Breast epithelium (tissue), 3 donors: ENCODE results near the gene FADS6.

Source experiments
- CTCF ChIP-seq, 3 donors: fragments of 450-650 bp; IDR thresholded peaks; one replicate each; pipeline ENCODE4 v1.5.1; 2016 to 2017; ENCODE audit warnings: antibody characterized with exemption in 3 of 3, mild to moderate bottlenecking in 3 of 3, moderate library complexity in 3 of 3
- POLR2AphosphoS5 ChIP-seq, 3 donors: sonication (generic); formaldehyde crosslinking; IDR thresholded peaks; one replicate each; pipeline ENCODE4 v1.6.1; 2017; ENCODE audit warnings: antibody characterized with exemption in 3 of 3

GRCh38 chr17:74875977-74876593 is 17.3 kb downstream of the FADS6 start:
- no peak for TF ChIP-seq CTCF (IDR thresholded peaks at IDR 0.05)
- no peak for TF ChIP-seq POLR2AphosphoS5 (IDR thresholded peaks at IDR 0.05)
